Endothelial cell of umbilical vein (primary cell): ENCODE measurements around the gene ALDH3A2. TPM values are rescaled to one million over a fixed set of nuclear protein-coding genes. Genes with fewer than 3 reads are reported as not detected.

ENCODE experiments used
- BruUV-seq: library from RNA; stranded (reverse); fragments of 400-500 nt; replicated peaks from 2 replicates; lab custom pipeline; 2021; lab: Mats Ljungman, UMichigan
- CTCF ChIA-PET: fragments of 300-600, 350-600 bp; sonication (Branson Sonifier 250); formaldehyde crosslinking; loops from one replicate; lab custom pipeline; 2021; ENCODE audit warnings: antibody characterized with exemption, inconsistent platforms; lab: Charles Lee
- POLR2A ChIA-PET: fragments of 300-600, 350-600 bp; sonication (Branson Sonifier 250); formaldehyde crosslinking; loops from one replicate; lab custom pipeline; 2021; ENCODE audit warnings: antibody characterized with exemption, inconsistent platforms; lab: Charles Lee
- DNase-seq: peaks from one replicate; pipeline ENCODE4 v3.0.0-alpha.2; 2011; ENCODE audit warnings: low read depth, low spot score
- FAIRE-seq: peaks from 2 replicates; lab custom pipeline; 2011; peaks lifted over from hg19 to GRCh38; lab: Jason Lieb, UNC
- H2AFZ ChIP-seq: 2 replicates; pipeline ENCODE4 v1.6.0; 2012; ENCODE audit warnings: low read depth, low read length, control low read depth, inconsistent platforms
- H3K27ac ChIP-seq: 2 replicates; pipeline ENCODE4 v1.5.1; 2011; ENCODE audit warnings: low read depth, mild to moderate bottlenecking, control low read depth, low read length, moderate library complexity; ENCODE audit not compliant: insufficient read depth
- H3K27me3 ChIP-seq, 2 experiments: 2 replicates each; pipeline versions ENCODE4 v1.6.0 to v1.6.1; 2011; ENCODE audit warnings: low read length in 2 of 2, mixed read lengths in 1 of 2; ENCODE audit not compliant: control insufficient read depth in 2 of 2, insufficient read depth in 2 of 2
- H3K36me3 ChIP-seq, 2 experiments: 2 replicates in 1 of 2; 3 replicates in 1 of 2; pipeline ENCODE4 v1.5.1; 2011; ENCODE audit warnings: low read length in 2 of 2, mild to moderate bottlenecking in 1 of 2, moderate library complexity in 1 of 2; ENCODE audit not compliant: control insufficient read depth in 2 of 2, insufficient read depth in 2 of 2; ENCODE audit errors: extremely low read depth in 1 of 2
- H3K4me1 ChIP-seq: 3 replicates; pipeline ENCODE4 v1.5.1; 2011; ENCODE audit warnings: mild to moderate bottlenecking, low read length; ENCODE audit not compliant: control insufficient read depth, insufficient read depth; ENCODE audit errors: extremely low read depth
- H3K4me2 ChIP-seq: 2 replicates; pipeline ENCODE4 v1.6.1; 2011; ENCODE audit warnings: low read length, control low read depth, mixed read lengths; ENCODE audit not compliant: insufficient read depth
- H3K4me3 ChIP-seq, 3 experiments: fragments of 200-600 bp in 1 of 3; sonication (generic), shearing (Covaris generic) in 1 of 3; replicated peaks in 1 of 3; 2 replicates each; pipeline ENCODE4 v1.5.1; 2011 to 2016; ENCODE audit warnings: control low read depth in 3 of 3, low read length in 3 of 3, mild to moderate bottlenecking in 2 of 3, inconsistent platforms in 1 of 3, low read depth in 1 of 3, moderate library complexity in 1 of 3; ENCODE audit not compliant: insufficient read depth in 1 of 3
- H3K79me2 ChIP-seq: 2 replicates; pipeline ENCODE4 v1.6.0; 2012; ENCODE audit warnings: low read length, inconsistent platforms; ENCODE audit not compliant: control insufficient read depth, insufficient read depth
- H3K9ac ChIP-seq: replicated peaks from 2 replicates; pipeline ENCODE3; 2011; ENCODE audit warnings: low read length, control low read depth; ENCODE audit not compliant: insufficient read depth; ENCODE audit errors: extremely low read depth
- H3K9me1 ChIP-seq: replicated peaks from 3 replicates; pipeline ENCODE4 v1.6.0; 2011; ENCODE audit warnings: mild to moderate bottlenecking, low read length; ENCODE audit not compliant: control insufficient read depth, insufficient read depth; ENCODE audit errors: extremely low read depth
- H3K9me3 ChIP-seq: replicated peaks from 2 replicates; pipeline ENCODE4 v1.5.1; 2012; ENCODE audit warnings: low read length, inconsistent platforms; ENCODE audit not compliant: control insufficient read depth, insufficient read depth
- H4K20me1 ChIP-seq: replicated peaks from 2 replicates; pipeline ENCODE3; 2011; ENCODE audit warnings: mild to moderate bottlenecking, low read length; ENCODE audit not compliant: control insufficient read depth, insufficient read depth; ENCODE audit errors: extremely low read depth
- EZH2 ChIP-seq: IDR thresholded peaks from 2 replicates; pipeline ENCODE4 v1.6.1; 2012; ENCODE audit warnings: borderline replicate concordance, low read depth, mild to moderate bottlenecking, moderate library complexity, low read length, inconsistent platforms; ENCODE audit not compliant: severe bottlenecking
- FOS ChIP-seq: IDR thresholded peaks from 2 replicates; pipeline ENCODE4 v1.6.1; 2011; ENCODE audit warnings: mild to moderate bottlenecking, low read length, moderate library complexity, borderline replicate concordance; ENCODE audit not compliant: insufficient read depth
- GATA2 ChIP-seq: IDR thresholded peaks from 2 replicates; pipeline ENCODE4 v1.7.0; 2011; ENCODE audit warnings: low read depth, mild to moderate bottlenecking, moderate library complexity, mixed read lengths, low read length; ENCODE audit not compliant: insufficient read length, insufficient read depth
- JUN ChIP-seq: IDR thresholded peaks from 2 replicates; pipeline ENCODE4 v1.6.1; 2011; ENCODE audit warnings: borderline replicate concordance, low read depth; ENCODE audit not compliant: insufficient read length, insufficient read depth
- MAX ChIP-seq: IDR thresholded peaks from 2 replicates; pipeline ENCODE4 v1.6.1; 2011; ENCODE audit not compliant: insufficient read depth, insufficient read length
- MYC ChIP-seq: IDR thresholded peaks from one replicate; pipeline ENCODE4 v1.6.1; 2011; ENCODE audit warnings: mild to moderate bottlenecking, low read depth, low read length
- POLR2A ChIP-seq: IDR thresholded peaks from 2 replicates; pipeline ENCODE4 v1.6.1; 2012; ENCODE audit warnings: low read depth, mild to moderate bottlenecking, control low read depth, low read length
- POLR2AphosphoS5 ChIP-seq: IDR thresholded peaks from 2 replicates; pipeline ENCODE4 v1.6.1; 2012; ENCODE audit warnings: low read depth, mild to moderate bottlenecking, control low read depth, low read length, moderate library complexity; ENCODE audit not compliant: insufficient read depth
- dilution Hi-C: fragments of 300-500 bp; cut with MboI; formaldehyde crosslinking; loops from one replicate; pipeline ENCODE4 v1.15.0; 2019; ENCODE audit warnings: low sequenced_read_pairs; ENCODE audit not compliant: extremely low pct_ligation_motif_present
- intact Hi-C: fragments of 100-400 bp; cut with micrococcal nuclease; formaldehyde crosslinking; loops from one replicate; pipeline ENCODE4 v1.10.0; 2022
- polyA plus RNA-seq, 4 experiments: library from polyadenylated mRNA; depleted of rRNA in 3 of 4; stranded (reverse) in 3 of 4; unstranded in 1 of 4; fragments of >200 nt; gene quantifications; 2 replicates each; pipeline versions ENCODE4 v1.2.1 to v1.2.3, GENCODE V29; 2011 to 2012; ENCODE audit warnings: missing spikeins in 1 of 4
- total RNA-seq: library from RNA; stranded (reverse); gene quantifications from 2 replicates; pipeline ENCODE4 v1.2.3, GENCODE V29; 2021
- TF ChIP-seq, protein P1 (sequence below), 2 donors: IDR thresholded peaks; 1 replicate in 1 of 2; 2 replicates in 1 of 2; pipeline ENCODE4 v1.5.1; 2011; ENCODE audit warnings: low read length in 2 of 2, mild to moderate bottlenecking in 2 of 2, moderate library complexity in 2 of 2, control low read depth in 1 of 2, inconsistent platforms in 1 of 2, low read depth in 1 of 2; ENCODE audit not compliant: insufficient read depth in 1 of 2; ENCODE audit errors: extremely low read depth in 1 of 2

The ALDH3A2 gene
- total and polyA plus RNA-seq, 2 donors (not counting 3 experiments of a cell fraction or from before 2014, with no cell fraction given) = 16.7 to 36.5 TPM

- H3K9me1 ChIP-seq = no peaks in the 10 kb centered on the region
- H3K9me3 ChIP-seq = no peaks in the 10 kb centered on the region
- H3K9ac ChIP-seq = no peak overlapping the region
- no peaks in the 10 kb centered on the region for H4K20me1 ChIP-seq
- DNase-seq (no peak), FAIRE-seq (no peak)
- intact Hi-C loops (no loop called here), dilution Hi-C loops (no loop called here)
- H3K79me2 ChIP-seq = no peaks in the 10 kb centered on the region
- no TSS peak for BruUV-seq
- no peak overlapping the region for H3K27ac ChIP-seq
- H2AFZ ChIP-seq = no peak overlapping the region
- H3K27me3 ChIP-seq = no peaks in the 10 kb centered on the region
- no peak overlapping the region for H3K4me2 ChIP-seq
- H3K4me1 ChIP-seq = no peaks in the 10 kb centered on the region
- H3K4me3 ChIP-seq = no peak overlapping the region
- POLR2A ChIA-PET = no interaction called here
- peaks cover 2 to 6% of the 10 kb centered on the region in 2 experiments for H3K36me3 ChIP-seq
- CTCF ChIA-PET = interaction anchor here (0.6 to 1.7 kb wide), 2 partner anchors 58 to 93 kb away, joined by 3 to 5 read pairs; no protein-coding TSS in a partner anchor
- TF ChIP-seq, protein P1, sequence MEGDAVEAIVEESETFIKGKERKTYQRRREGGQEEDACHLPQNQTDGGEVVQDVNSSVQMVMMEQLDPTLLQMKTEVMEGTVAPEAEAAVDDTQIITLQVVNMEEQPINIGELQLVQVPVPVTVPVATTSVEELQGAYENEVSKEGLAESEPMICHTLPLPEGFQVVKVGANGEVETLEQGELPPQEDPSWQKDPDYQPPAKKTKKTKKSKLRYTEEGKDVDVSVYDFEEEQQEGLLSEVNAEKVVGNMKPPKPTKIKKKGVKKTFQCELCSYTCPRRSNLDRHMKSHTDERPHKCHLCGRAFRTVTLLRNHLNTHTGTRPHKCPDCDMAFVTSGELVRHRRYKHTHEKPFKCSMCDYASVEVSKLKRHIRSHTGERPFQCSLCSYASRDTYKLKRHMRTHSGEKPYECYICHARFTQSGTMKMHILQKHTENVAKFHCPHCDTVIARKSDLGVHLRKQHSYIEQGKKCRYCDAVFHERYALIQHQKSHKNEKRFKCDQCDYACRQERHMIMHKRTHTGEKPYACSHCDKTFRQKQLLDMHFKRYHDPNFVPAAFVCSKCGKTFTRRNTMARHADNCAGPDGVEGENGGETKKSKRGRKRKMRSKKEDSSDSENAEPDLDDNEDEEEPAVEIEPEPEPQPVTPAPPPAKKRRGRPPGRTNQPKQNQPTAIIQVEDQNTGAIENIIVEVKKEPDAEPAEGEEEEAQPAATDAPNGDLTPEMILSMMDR (IDR thresholded peaks at IDR 0.05; ENCODE audit: extremely low read depth in 1 of 2, insufficient read depth in 1 of 2, low read depth in 1 of 2, low read length in 2 of 2) = no peak
- TF ChIP-seq MAX (no peak), POLR2A (no peak), JUN (no peak), FOS (no peak), GATA2 (no peak), EZH2 (no peak), POLR2AphosphoS5 (no peak), MYC (no peak)
These were observed 25.1 kb downstream of the ALDH3A2 start for GRCh38 chr17:19673623-19674022.
